ENCODE measurements around the gene BCAT1. TPM values are rescaled to one million over a fixed set of nuclear protein-coding genes. Genes with fewer than 3 reads are reported as not detected.

BCAT1 gene
- total RNA-seq, 4 donors from 2014 or later = 11.4 to 39.3 (median 18.0) TPM

DNA sequence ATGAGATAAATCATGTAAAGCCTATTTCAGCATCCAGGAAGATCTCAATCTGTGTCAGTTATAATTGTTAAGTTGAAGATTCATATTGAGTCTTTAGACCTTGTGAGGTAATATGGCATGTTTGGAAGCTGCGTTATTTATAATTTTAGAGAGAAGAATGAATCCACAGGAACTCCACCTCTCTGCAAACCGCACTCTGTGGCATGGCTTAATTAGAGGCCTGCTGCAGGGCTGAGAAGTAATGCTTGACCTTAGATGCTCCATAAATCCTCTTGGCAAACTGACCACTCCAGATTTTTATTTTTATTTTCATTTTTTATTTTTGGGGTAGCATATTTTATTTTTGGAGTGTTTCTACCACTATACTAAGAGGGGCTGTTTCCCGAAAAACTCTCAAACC lies 28.8 kb downstream of the BCAT1 start:
- no peaks in the 10 kb centered on the region for H3K27me3 ChIP-seq
- no peak overlapping the region for H3K27ac ChIP-seq
- WGBS, 2 donors (ENCODE audit: low coverage in 1 of 2) = 91 to 100% methylated on average over 3 of the region's 3 CpGs
- ATAC-seq = no peak
- H3K4me3 ChIP-seq = no peak overlapping the region
- H3K9me3 ChIP-seq = no peaks in the 10 kb centered on the region
- no peaks in the 10 kb centered on the region for H3K4me1 ChIP-seq
- no peak for TF ChIP-seq EP300 (IDR thresholded peaks at IDR 0.05)
- no peak for TF ChIP-seq POLR2A (IDR thresholded peaks at IDR 0.05)
- TF ChIP-seq POLR2AphosphoS5 (IDR thresholded peaks at IDR 0.05) = no peak
- TF ChIP-seq CTCF (IDR thresholded peaks at IDR 0.05) = no peak
- H3K36me3 ChIP-seq = no peaks in the 10 kb centered on the region

- no peaks in the 10 kb centered on the region for H3K27me3 ChIP-seq
- H3K9me3 ChIP-seq = no peaks in the 10 kb centered on the region
- no peaks in the 10 kb centered on the region for H3K4me1 ChIP-seq
- no peaks in the 10 kb centered on the region for H3K36me3 ChIP-seq
- no peak overlapping the region for H3K4me3 ChIP-seq
- no peak overlapping the region for H3K27ac ChIP-seq
- WGBS, 2 donors (ENCODE audit: low coverage in 1 of 2) = 67 to 94% methylated on average over 4 of the region's 4 CpGs
- no peak for ATAC-seq
- no peak for TF ChIP-seq POLR2A (IDR thresholded peaks at IDR 0.05)
- TF ChIP-seq EP300 (IDR thresholded peaks at IDR 0.05) = no peak
- TF ChIP-seq POLR2AphosphoS5 (IDR thresholded peaks at IDR 0.05) = no peak
- TF ChIP-seq CTCF (IDR thresholded peaks at IDR 0.05) = no peak
Measured at GRCh38 chr12:24919346-24920001, 29.4 kb downstream of the BCAT1 start.

GRCh38 chr12:24918596-24918995 lies 30.3 kb downstream of the BCAT1 start:
- Histone ChIP-seq H3K9me3 (no peaks in the 10 kb centered on the region), H3K4me3 (no peak overlapping the region), H3K36me3 (no peaks in the 10 kb centered on the region), H3K27me3 (no peaks in the 10 kb centered on the region), H3K4me1 (no peaks in the 10 kb centered on the region), H3K27ac (no peak overlapping the region)
- TF ChIP-seq POLR2A (IDR thresholded peaks at IDR 0.05) (no peak), CTCF (IDR thresholded peaks at IDR 0.05) (no peak), EP300 (IDR thresholded peaks at IDR 0.05) (no peak), POLR2AphosphoS5 (IDR thresholded peaks at IDR 0.05) (no peak)
- ATAC-seq = no peak
- 40 to 50% methylated on average over 2 of the region's 2 CpGs for WGBS, 2 donors (ENCODE audit: low coverage in 1 of 2)

DNA sequence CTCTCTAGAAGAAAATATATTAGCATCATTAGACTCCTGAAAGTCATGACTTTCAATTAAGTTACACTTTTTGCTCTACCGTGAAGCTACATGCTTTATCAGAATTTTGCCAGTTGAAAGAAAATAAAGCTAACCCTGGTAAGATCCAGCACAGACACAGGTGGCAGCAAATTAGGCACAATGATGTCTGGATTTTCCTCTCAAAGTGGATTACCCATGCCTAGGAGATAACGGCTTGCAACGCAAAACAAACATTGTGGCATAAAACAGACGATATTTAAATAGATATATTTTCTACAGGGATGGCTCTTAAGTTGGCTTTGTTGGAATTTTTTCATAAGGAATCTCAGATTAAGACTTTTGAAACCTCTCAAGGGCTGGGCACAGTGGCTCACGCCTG lies 33.4 kb downstream of the BCAT1 start:
- H3K9me3 ChIP-seq = no peaks in the 10 kb centered on the region
- ATAC-seq = no peak
- TF ChIP-seq EP300 (IDR thresholded peaks at IDR 0.05) (no peak), CTCF (IDR thresholded peaks at IDR 0.05) (no peak), POLR2AphosphoS5 (IDR thresholded peaks at IDR 0.05) (no peak)
- no peaks in the 10 kb centered on the region for H3K4me1 ChIP-seq
- no peak overlapping the region for H3K27ac ChIP-seq
- 77 to 83% methylated on average over 5 of the region's 5 CpGs for WGBS, 2 donors (ENCODE audit: low coverage in 1 of 2)
- H3K4me3 ChIP-seq = no peak overlapping the region
- no peaks in the 10 kb centered on the region for H3K36me3 ChIP-seq
- no peaks in the 10 kb centered on the region for H3K27me3 ChIP-seq

DNA sequence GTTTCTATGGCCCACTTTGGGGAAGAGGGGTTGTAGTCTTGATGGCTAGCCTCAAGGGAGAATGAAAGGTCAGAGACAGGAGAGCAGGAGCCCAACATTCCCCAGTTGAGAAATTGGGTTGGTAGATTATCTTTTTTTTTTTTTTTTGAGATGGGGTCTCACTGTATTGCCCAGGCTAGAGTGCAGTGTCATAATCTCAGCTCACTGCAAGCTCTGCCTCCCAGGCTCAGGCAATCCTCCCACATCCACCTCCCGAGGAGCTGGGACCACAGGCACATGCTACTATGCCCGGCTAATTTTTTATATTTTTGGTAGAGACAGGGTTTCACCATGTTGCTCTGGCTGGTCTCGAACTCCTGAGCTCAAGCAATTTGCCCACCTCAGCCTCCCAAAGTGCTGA lies 34.9 kb downstream of the BCAT1 start:
- no peaks in the 10 kb centered on the region for H3K4me1 ChIP-seq
- no peaks in the 10 kb centered on the region for H3K36me3 ChIP-seq
- no peak for ATAC-seq
- no peaks in the 10 kb centered on the region for H3K27me3 ChIP-seq
- H3K27ac ChIP-seq = no peak overlapping the region
- TF ChIP-seq CTCF (IDR thresholded peaks at IDR 0.05) = no peak
- TF ChIP-seq EP300 (IDR thresholded peaks at IDR 0.05) = no peak
- no peak for TF ChIP-seq POLR2A (IDR thresholded peaks at IDR 0.05)
- no peak for TF ChIP-seq POLR2AphosphoS5 (IDR thresholded peaks at IDR 0.05)
- 100% methylated on average over 2 of the region's 3 CpGs for WGBS, 2 donors (ENCODE audit: low coverage in 1 of 2)
- H3K9me3 ChIP-seq = no peaks in the 10 kb centered on the region
- H3K4me3 ChIP-seq = no peak overlapping the region
